Stimulated activated memory B cell treated with anti-CD40 and anti-IgM and Interleukin-4, amounts not matched to agents 10 μg/mL and 1 μg/mL and 100 μg/mL, for 72 hours (primary cell): Measurements from ENCODE around the gene CIT.
"Not testable (repeated sequence)": the region's sequence is repeated elsewhere in the genome, so short reads cannot be mapped to it uniquely, and the experiment has no call there.

Experiments used
- ATAC-seq: fragments of 150-1000 bp; cut with Tn5 transposase; 2 replicates; pipeline ENCODE4 v1.10.0; 2021
- H3K27ac Mint-ChIP-seq: one replicate; pipeline ENCODE4 v1.8.0; 2022; ENCODE audit warnings: mild to moderate bottlenecking, mixed read lengths
- H3K27me3 Mint-ChIP-seq: one replicate; pipeline ENCODE4 v1.8.0; 2022; ENCODE audit warnings: mixed read lengths
- H3K36me3 Mint-ChIP-seq: one replicate; pipeline ENCODE4 v1.8.0; 2022; ENCODE audit warnings: mixed read lengths
- H3K4me1 Mint-ChIP-seq: one replicate; pipeline ENCODE4 v1.8.0; 2022; ENCODE audit warnings: mixed read lengths
- H3K4me3 Mint-ChIP-seq: one replicate; pipeline ENCODE4 v1.8.0; 2022; ENCODE audit warnings: mild to moderate bottlenecking, moderate library complexity, mixed read lengths
- H3K9me3 Mint-ChIP-seq: one replicate; pipeline ENCODE4 v1.8.0; 2022; ENCODE audit warnings: mixed read lengths

CIT gene

DNA sequence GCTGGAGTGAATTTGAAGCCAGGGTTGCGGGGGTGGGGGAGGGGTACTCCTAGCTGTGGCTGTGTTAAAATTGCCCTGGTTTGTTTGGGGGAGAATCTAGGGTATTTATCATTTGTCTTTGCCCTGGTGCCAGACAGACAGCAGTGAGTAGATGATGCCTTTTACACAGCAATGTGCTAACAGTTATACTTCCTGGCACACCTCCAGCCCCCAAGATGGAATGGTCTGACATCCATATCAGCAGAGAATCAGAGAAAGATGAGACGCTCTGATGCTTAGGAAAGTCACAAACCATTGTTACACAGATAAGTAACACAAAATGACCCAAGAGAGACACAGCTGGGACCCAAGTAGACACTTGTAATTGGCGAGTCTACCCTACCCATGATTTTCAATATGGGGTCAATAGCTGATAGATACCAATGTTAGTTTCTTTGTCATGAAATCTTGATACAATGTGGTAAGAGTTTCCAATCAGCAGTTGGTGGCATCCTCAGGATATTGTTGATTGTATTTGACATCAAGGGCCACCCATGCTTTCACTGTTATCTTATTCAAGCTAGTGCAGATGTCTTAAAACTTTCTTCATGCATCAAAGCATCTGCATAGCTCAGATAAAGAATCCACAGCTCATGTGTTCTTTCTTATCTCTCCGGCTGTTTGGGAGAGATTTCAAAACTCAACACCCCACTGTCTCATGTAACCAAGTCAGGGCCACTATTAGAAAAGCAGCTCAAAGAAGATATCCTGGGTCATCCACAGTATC, 211.8 kb downstream of the CIT start:
- H3K4me1 Mint-ChIP-seq: peaks cover 30% of the 10 kb centered on the region
- H3K36me3 Mint-ChIP-seq: peaks cover 10% of the 10 kb centered on the region
- no peak overlapping the region for H3K4me3 Mint-ChIP-seq
- no peaks in the 10 kb centered on the region for H3K27me3 Mint-ChIP-seq
- peak overlapping the region; percentile 94 for H3K27ac Mint-ChIP-seq
- ATAC-seq: no peak
- peaks cover 4% of the 10 kb centered on the region for H3K9me3 Mint-ChIP-seq

DNA sequence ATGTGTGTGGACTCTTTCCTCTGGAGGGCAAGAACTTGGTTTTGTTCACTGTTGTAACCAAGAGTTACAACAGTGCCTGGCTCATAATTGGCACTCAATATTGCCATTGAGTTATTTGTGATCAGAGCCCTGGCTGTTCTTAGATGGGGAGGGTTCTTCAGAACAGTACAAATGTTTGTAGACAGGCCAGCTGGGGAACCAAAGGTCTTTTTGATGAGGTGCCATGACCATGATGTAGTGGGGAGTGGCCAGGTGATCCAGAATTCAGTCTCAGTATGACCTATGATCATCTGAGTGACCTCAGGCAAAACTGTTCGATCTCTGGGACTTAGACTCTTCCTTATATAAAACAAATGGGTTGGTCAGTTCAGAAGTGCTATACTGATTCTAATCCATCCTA, 212.5 kb downstream of the CIT start:
- Mint-ChIP-seq H3K9me3 (peaks cover 4% of the 10 kb centered on the region), H3K4me1 (peaks cover 30% of the 10 kb centered on the region), H3K36me3 (peaks cover 4% of the 10 kb centered on the region), H3K27me3 (no peaks in the 10 kb centered on the region), H3K27ac (no peak overlapping the region), H3K4me3 (no peak overlapping the region)
- no peak for ATAC-seq

DNA sequence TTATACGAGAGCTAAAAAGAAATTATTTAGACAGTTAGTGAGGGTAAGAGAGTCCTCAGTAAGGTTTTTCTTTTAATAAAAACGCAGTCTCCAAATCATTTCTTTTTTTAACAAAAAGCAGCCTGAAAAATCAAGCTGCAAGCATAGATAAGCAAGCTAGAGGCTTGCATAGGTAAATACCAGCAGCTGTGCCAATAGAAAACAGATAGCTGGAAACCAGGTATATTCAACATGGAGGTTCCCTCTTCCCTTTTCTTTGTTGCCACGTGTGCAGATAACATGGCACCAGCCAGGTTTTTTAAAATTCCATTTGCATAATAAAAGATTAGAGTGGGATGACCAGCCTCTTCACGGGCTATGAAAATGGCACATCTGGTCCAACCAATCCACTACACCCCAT, 215.2 kb downstream of the CIT start:
- ATAC-seq: no peak
- Mint-ChIP-seq H3K9me3 (peaks cover 4% of the 10 kb centered on the region), H3K4me1 (peaks cover 20% of the 10 kb centered on the region), H3K4me3 (no peak overlapping the region), H3K27me3 (no peaks in the 10 kb centered on the region), H3K36me3 (no peaks in the 10 kb centered on the region), H3K27ac (no peak overlapping the region)

DNA sequence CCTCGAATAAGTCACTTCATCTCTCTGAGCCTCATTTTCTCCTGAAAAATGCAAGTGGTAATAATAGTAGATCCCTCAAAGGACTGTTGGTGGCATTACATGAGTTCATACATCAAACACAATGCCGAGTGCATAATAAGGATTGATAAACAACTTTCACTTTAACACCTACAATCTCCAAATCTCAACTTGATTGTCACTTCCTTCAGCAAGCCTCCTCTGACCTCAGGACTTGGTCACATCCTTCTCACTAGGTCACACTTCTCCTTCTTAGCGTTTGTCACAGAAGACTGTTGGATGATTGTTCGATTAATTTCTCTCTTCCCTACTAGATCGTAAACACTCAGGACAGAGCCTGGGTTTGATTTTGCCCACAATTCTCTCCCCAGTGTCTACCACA, 217.0 kb downstream of the CIT start:
- Mint-ChIP-seq H3K4me1 (peaks cover 8% of the 10 kb centered on the region), H3K27ac (peak overlapping the region; percentile 24), H3K9me3 (peaks cover 4% of the 10 kb centered on the region), H3K27me3 (no peaks in the 10 kb centered on the region), H3K4me3 (no peak overlapping the region), H3K36me3 (no peaks in the 10 kb centered on the region)
- no peak for ATAC-seq

DNA sequence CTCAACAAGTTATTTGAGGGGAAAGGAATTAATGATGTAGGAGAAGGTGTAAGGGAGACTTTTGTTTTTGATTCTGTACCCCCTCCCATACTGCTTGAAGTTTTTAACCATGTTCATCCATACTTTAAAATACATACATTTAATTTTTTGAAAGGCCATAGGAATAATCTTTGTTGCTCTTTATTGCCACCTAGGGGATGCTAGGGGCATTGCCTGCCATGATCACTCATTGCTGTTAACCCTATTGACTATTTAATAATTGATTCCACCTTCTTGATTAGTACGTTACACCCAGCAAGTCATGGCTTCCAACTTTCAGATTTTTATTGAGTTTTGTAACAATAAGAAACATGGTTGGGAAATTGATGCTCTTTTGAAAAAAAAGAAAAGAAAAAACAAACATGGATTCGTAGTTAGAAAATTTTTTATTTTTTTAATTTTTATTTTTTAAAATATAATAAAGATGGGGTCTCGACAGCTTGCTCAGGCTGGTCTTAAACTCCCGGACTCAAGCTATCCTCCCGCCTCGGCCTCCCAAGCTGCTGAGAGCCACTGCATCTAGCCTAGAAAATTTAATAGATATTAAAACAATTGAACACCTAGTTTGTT, 217.7 kb downstream of the CIT start:
- peaks cover 8% of the 10 kb centered on the region for H3K4me1 Mint-ChIP-seq
- H3K9me3 Mint-ChIP-seq: peaks cover 5% of the 10 kb centered on the region
- ATAC-seq: no peak
- H3K27ac Mint-ChIP-seq: no peak overlapping the region
- H3K36me3 Mint-ChIP-seq: no peaks in the 10 kb centered on the region
- H3K27me3 Mint-ChIP-seq: no peaks in the 10 kb centered on the region
- no peak overlapping the region for H3K4me3 Mint-ChIP-seq

DNA sequence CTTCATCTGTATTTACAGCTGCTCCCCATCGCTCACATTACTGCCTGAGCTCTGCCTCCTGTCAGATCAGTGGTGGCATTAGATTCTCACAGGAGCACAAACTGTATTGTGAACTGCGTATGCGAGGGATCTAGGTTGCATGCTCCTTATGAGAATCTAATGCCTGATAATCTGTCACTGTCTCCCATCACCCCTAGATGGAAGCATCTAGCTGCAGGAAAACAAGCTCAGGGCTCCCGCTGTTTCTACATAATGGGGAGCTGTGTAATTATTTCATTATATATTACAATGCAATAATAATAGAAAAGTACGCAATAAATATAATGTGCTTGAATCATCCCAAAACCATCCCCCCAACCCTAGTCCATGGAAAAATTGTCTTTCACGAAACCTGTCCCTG, 219.0 kb downstream of the CIT start:
- H3K27ac Mint-ChIP-seq, H3K9me3 Mint-ChIP-seq, H3K27me3 Mint-ChIP-seq: not testable (repeated sequence)

DNA sequence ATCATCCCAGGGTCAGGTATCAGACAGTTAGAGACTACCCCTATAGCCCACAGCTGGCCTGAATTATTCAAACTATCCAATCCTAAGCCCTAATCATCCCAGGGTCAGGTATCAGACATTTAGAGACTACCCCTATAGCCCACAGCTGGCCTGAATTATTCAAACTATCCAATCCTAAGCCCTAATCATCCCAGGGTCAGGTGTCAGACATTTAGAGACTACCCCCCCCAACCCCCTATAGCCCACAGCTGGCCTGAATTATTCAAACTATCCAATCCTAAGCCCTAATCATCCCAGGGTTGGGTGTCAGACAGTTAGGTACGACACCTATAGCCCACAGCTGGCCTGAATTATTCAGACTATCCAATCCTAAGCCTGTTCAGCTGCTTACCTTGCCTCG, 220.1 kb downstream of the CIT start:
- not testable (repeated sequence) for H3K36me3 Mint-ChIP-seq, H3K4me3 Mint-ChIP-seq, H3K27ac Mint-ChIP-seq, H3K27me3 Mint-ChIP-seq, H3K9me3 Mint-ChIP-seq, H3K4me1 Mint-ChIP-seq, ATAC-seq

More for the DNA sequence above, 219.0 kb downstream of the CIT start:
- not testable (repeated sequence) for H3K36me3 Mint-ChIP-seq, H3K4me1 Mint-ChIP-seq, H3K4me3 Mint-ChIP-seq, ATAC-seq

DNA sequence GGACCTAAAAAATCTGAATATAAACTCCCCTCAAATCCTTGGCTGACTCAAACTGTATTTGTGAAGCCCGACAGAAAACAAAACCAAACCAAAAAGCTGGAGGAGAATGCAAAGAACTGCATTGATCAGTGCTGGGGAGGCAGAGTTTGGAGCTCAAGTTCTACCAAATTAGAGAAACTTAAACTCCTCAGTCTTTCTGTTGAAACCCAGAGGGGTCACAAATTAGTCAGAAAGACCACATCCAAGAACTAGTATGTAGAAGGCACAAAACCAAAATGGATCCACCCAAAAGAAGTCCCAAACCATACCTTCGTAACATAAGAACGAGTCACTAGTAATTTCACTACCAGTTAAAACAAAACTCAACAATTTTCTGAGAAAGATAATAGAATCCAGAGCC, 224.5 kb downstream of the CIT start:
- no peak for ATAC-seq
- Mint-ChIP-seq H3K27ac (no peak overlapping the region), H3K27me3 (no peaks in the 10 kb centered on the region), H3K4me1 (no peaks in the 10 kb centered on the region), H3K9me3 (peaks cover 5% of the 10 kb centered on the region), H3K36me3 (peaks cover 5% of the 10 kb centered on the region), H3K4me3 (no peak overlapping the region)

DNA sequence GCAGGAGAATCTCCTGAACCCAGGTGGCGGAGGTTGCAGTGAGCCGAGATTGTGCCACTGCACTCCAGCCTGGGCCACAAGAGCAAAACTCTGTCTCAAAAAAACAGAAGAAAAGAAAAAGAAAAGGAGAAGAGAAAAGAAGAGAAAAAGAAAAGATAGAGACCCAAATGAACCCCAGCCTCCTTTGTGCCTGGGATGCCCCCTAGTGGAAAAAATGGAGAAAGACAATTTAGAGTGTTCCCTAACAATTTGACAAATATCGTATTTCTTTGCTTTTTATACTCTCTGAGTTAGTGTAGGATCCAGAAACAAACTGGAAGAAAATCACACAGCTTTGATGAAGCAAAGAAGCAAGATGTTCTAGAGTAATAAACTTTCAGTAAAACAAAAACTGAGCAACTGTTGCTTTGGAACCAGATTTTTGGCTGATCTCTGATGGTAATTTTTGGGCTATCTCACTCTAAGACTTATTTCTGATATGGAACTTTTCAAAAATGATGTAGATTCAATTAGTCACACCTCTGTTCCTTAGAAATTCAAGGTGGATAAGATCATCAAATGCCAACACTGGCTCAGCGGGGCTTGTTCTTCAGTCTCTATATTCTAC, 227.8 kb downstream of the CIT start:
- Mint-ChIP-seq H3K27me3 (peaks cover 9% of the 10 kb centered on the region), H3K27ac (no peak overlapping the region)

DNA sequence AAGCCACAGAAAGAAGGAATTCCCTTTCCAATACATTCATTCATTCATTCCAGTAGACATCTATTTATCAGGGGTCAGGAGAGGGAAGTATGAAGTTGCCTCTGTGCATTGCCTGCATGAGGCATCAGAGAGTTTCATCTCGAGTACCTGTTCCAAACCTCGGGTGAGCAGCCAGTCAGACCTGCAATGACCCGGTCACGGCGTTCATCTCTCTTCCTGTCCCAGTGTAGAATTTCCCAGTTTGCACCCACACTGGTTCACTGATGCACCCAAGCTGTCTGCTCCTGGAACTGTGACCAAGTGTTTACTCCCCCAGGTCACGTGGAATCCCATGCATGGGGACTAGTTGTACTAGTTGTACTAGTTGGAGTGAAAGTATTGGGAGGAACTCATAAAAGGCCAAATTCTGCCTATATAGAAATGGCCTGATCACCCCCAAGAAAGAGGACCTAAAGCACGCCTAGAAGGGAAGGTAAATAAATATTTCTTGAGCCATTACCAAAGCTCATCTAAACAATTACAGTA, 231.5 kb downstream of the CIT start:
- Mint-ChIP-seq H3K4me3 (no peak overlapping the region), H3K36me3 (no peaks in the 10 kb centered on the region), H3K9me3 (peaks cover 3% of the 10 kb centered on the region), H3K27ac (no peak overlapping the region), H3K4me1 (no peaks in the 10 kb centered on the region), H3K27me3 (peaks cover 18% of the 10 kb centered on the region)
- ATAC-seq: no peak

More for the DNA sequence above, 227.8 kb downstream of the CIT start:
- Mint-ChIP-seq H3K4me3 (no peak overlapping the region), H3K9me3 (peaks cover 6% of the 10 kb centered on the region), H3K4me1 (no peaks in the 10 kb centered on the region), H3K36me3 (peaks cover 5% of the 10 kb centered on the region)
- no peak for ATAC-seq

DNA sequence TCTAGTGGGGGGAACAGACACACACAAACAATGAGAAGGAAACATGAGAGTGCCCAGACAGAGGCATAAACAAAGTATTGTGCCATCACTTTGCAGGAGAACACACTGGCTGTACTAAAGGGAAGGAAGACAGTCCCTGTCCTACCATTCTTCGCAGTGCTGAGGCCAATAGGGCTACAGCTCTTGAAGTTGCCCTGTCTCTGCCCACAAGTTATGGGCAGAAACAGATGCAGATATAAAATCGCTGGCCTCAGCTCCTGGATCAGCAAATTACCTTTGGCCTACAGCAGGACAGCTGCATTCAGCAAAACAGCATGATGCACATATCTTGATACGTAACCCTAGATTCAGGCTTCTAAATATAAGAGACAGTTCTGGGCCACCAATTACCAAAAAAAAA, 232.2 kb downstream of the CIT start:
- peaks cover 3% of the 10 kb centered on the region for H3K9me3 Mint-ChIP-seq
- no peak overlapping the region for H3K4me3 Mint-ChIP-seq
- H3K36me3 Mint-ChIP-seq: no peaks in the 10 kb centered on the region
- no peak overlapping the region for H3K27ac Mint-ChIP-seq
- no peak for ATAC-seq
- no peaks in the 10 kb centered on the region for H3K4me1 Mint-ChIP-seq
- H3K27me3 Mint-ChIP-seq: peaks cover 18% of the 10 kb centered on the region

DNA sequence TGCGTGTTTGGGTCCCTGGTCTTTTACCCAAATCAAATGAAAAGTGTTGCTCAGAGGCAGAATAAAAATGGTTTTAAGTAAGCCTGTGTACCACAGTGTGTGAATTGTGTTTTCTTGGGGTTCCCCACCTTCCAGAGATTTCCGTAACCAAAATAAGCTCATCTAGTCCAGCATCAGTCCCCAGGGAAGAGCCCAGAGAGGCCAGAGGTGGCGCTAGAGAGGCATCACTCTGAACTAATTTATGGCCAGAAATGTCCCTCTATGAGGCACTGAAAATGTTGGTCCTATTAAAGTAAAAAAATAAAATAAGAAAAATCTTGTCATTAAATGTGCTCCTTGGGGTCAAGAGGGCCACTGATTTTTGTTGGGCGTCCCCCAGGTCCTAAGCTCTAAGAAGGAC, 234.1 kb downstream of the CIT start:
- no peak for ATAC-seq
- H3K9me3 Mint-ChIP-seq: peaks cover 3% of the 10 kb centered on the region

More for the DNA sequence above, 234.1 kb downstream of the CIT start:
- Mint-ChIP-seq H3K27me3 (peaks cover 29% of the 10 kb centered on the region), H3K4me1 (no peaks in the 10 kb centered on the region), H3K4me3 (no peak overlapping the region), H3K36me3 (no peaks in the 10 kb centered on the region), H3K27ac (no peak overlapping the region)
